Gastroesophageal sphincter (tissue), 4 donors: ENCODE data around the gene TSPAN13. TPM values are rescaled to one million over a fixed set of nuclear protein-coding genes. Genes with fewer than 3 reads are reported as not detected.

Experiments
- ATAC-seq: fragments of 150-250 bp; one replicate; pipeline ENCODE4 v1.9.1; 2016; ENCODE audit warnings: mild to moderate bottlenecking, moderate library complexity
- H3K27ac ChIP-seq, 4 donors: fragments of 200-600 bp; sonication (generic) in 3 of 4; 1 replicate in 3 of 4; 2 replicates in 1 of 4; pipeline ENCODE4 v1.5.1; 2016 to 2019
- H3K27me3 ChIP-seq: fragments of 200-600 bp; sonication (generic); one replicate; pipeline ENCODE4 v1.5.1; 2019
- H3K36me3 ChIP-seq, 2 donors: fragments of 200-600 bp; sonication (generic); one replicate each; pipeline ENCODE4 v1.5.1; 2019; ENCODE audit warnings: control low read depth in 1 of 2
- H3K4me1 ChIP-seq, 3 donors: fragments of 200-600 bp; sonication (generic); 1 replicate in 2 of 3; 2 replicates in 1 of 3; pipeline ENCODE4 v1.5.1; 2016 to 2019; ENCODE audit warnings: control low read depth in 2 of 3
- H3K4me3 ChIP-seq, 2 donors: fragments of 200-600 bp; sonication (generic); one replicate each; pipeline ENCODE4 v1.5.1; 2019; ENCODE audit warnings: mild to moderate bottlenecking in 1 of 2, moderate library complexity in 1 of 2
- H3K9me3 ChIP-seq, 3 donors: fragments of 200-600 bp; sonication (generic); one replicate each; pipeline ENCODE4 v1.5.1; 2017 to 2019; ENCODE audit warnings: control low read depth in 2 of 3
- CTCF ChIP-seq, 4 experiments: fragments of 200-600 bp in 2 of 4; fragments of 450-650 bp in 2 of 4; sonication (generic) in 1 of 4; IDR thresholded peaks; one replicate each; pipeline ENCODE4 v1.5.1; 2017 to 2019; ENCODE audit warnings: antibody characterized with exemption in 4 of 4, mild to moderate bottlenecking in 2 of 4, moderate library complexity in 2 of 4
- EP300 ChIP-seq: sonication (generic); formaldehyde crosslinking; IDR thresholded peaks from one replicate; pipeline ENCODE4 v1.6.1; 2017; ENCODE audit warnings: antibody characterized with exemption, mild to moderate bottlenecking
- POLR2A ChIP-seq, 2 donors: fragments of 450-650 bp; IDR thresholded peaks; one replicate each; pipeline ENCODE4 v1.6.1; 2017; ENCODE audit warnings: antibody characterized with exemption in 2 of 2, mild to moderate bottlenecking in 2 of 2, moderate library complexity in 1 of 2
- POLR2AphosphoS5 ChIP-seq: sonication (generic); formaldehyde crosslinking; IDR thresholded peaks from one replicate; pipeline ENCODE4 v1.6.1; 2017; ENCODE audit warnings: antibody characterized with exemption
- WGBS, 2 donors: methylation state at CpG; one replicate each; pipeline ENCODE4 v1.1.5; 2018; ENCODE audit warnings: low coverage in 1 of 2; 5-methylcytosine and 5-hydroxymethylcytosine counted together
- total RNA-seq, 4 donors: library from RNA; depleted of rRNA; stranded (reverse); fragments of >200 nt; gene quantifications; one replicate each; pipeline ENCODE4 v1.1.0, GENCODE V29; 2016

TSPAN13 gene
- total RNA-seq, 4 donors from 2014 or later, result 2.5 to 13.3 (median 6.4) TPM

GRCh38 chr7:16833373-16833772 is 79.8 kb downstream of the TSPAN13 start:
- no peak overlapping the region for H3K27ac ChIP-seq
- H3K4me3 ChIP-seq, result no peak overlapping the region
- H3K4me1 ChIP-seq, result no peaks in the 10 kb centered on the region
- WGBS, 2 donors, result 88 to 100% methylated on average over 1 of the region's 1 CpG
- H3K27me3 ChIP-seq, result no peaks in the 10 kb centered on the region
- H3K9me3 ChIP-seq, result peaks cover 0 to 8% (median 0%) of the 10 kb centered on the region in 3 donors
- ATAC-seq, result no peak
- TF ChIP-seq POLR2AphosphoS5, result no peak
- TF ChIP-seq EP300, result no peak
- TF ChIP-seq CTCF (IDR thresholded peaks at IDR 0.05), result no peak
- TF ChIP-seq POLR2A (IDR thresholded peaks at IDR 0.05), result no peak
- H3K36me3 ChIP-seq, result no peaks in the 10 kb centered on the region

Other genes with a start within 250 kb of the TSPAN13 start
- not detected for gene LRRC72, start 226.9 kb upstream of the TSPAN13 start, total RNA-seq
- gene ANKMY2, start 108.0 kb upstream of the TSPAN13 start, total RNA-seq, result 10 to 100 TPM; 13.2 to 37.9 (median 25.3) TPM
- gene BZW2, start 107.6 kb upstream of the TSPAN13 start, total RNA-seq, result 10 to 100 TPM; 43.6 to 82.4 (median 64.8) TPM
- gene AGR2, start 51.2 kb downstream of the TSPAN13 start, total RNA-seq, result 10 to 100 TPM in 1 of 4 donors, not detected in 3; 12.8 TPM
- 1 to 10 TPM in 1 of 4 donors, not detected in 3; 5.9 TPM for gene AGR3, start 128.2 kb downstream of the TSPAN13 start, total RNA-seq